PC-3 (cell line): Measurements from ENCODE around the gene MRPS24. TPM values are rescaled to one million over a fixed set of nuclear protein-coding genes. Genes with fewer than 3 reads are reported as not detected.

Experiments used
- ATAC-seq: fragments of 200-7000 bp; cut with Tn5 transposase; 2 replicates; pipeline ENCODE4 v1.9.1; 2020; ENCODE audit warnings: mild to moderate bottlenecking, moderate library complexity
- BruUV-seq: library from RNA; stranded (reverse); fragments of 400-500 nt; replicated peaks from 2 replicates; lab custom pipeline; 2021; lab: Mats Ljungman, UMichigan
- CTCF ChIA-PET: fragments of 300-600 bp; sonication (Branson Sonifier 250); formaldehyde crosslinking; loops from one replicate; lab custom pipeline; 2022; ENCODE audit warnings: antibody characterized with exemption; lab: Charles Lee
- POLR2A ChIA-PET: fragments of 300-600 bp; sonication (Branson Sonifier 250); formaldehyde crosslinking; loops from one replicate; lab custom pipeline; 2022; ENCODE audit warnings: antibody characterized with exemption; ENCODE audit not compliant: unreplicated experiment; lab: Charles Lee
- DNase-seq: peaks from one replicate; pipeline ENCODE4 v3.0.0-alpha.2; 2015
- H2AFZ ChIP-seq: fragments of 300-600 bp; sonication (generic); 2 replicates; pipeline ENCODE4 v1.6.0; 2016; ENCODE audit warnings: antibody characterized with exemption, low read length
- H3F3A ChIP-seq: fragments of 300-600 bp; sonication (generic); one replicate; pipeline ENCODE4 v1.6.0; 2017; ENCODE audit warnings: antibody characterized with exemption, low read length, control low read depth, mild to moderate bottlenecking; ENCODE audit not compliant: unreplicated experiment
- H3K27ac ChIP-seq: fragments of 300-600 bp; sonication (generic); 2 replicates; pipeline ENCODE4 v1.5.1; 2016; ENCODE audit warnings: mild to moderate bottlenecking, low read length
- H3K27me3 ChIP-seq: fragments of 300-600 bp; sonication (generic); 2 replicates; pipeline ENCODE4 v1.6.1; 2016; ENCODE audit warnings: low read length, mixed read lengths
- H3K36me3 ChIP-seq: fragments of 300-600 bp; sonication (generic); 2 replicates; pipeline ENCODE4 v1.6.1; 2016; ENCODE audit warnings: low read depth, mixed run types, low read length, mixed read lengths
- H3K4me1 ChIP-seq: fragments of 300-600 bp; sonication (generic); 2 replicates; pipeline ENCODE4 v1.5.1; 2016; ENCODE audit warnings: low read length; ENCODE audit not compliant: insufficient read depth
- H3K4me2 ChIP-seq: fragments of 300-600 bp; sonication (generic); 2 replicates; pipeline ENCODE4 v1.6.0; 2016; ENCODE audit warnings: low read length
- H3K4me3 ChIP-seq: fragments of 300-600 bp; sonication (generic); 2 replicates; pipeline ENCODE4 v1.5.1; 2016; ENCODE audit warnings: mild to moderate bottlenecking, low read length, mixed read lengths
- H3K79me2 ChIP-seq: fragments of 300-600 bp; sonication (generic); 2 replicates; pipeline ENCODE4 v1.6.1; 2017; ENCODE audit warnings: low read length, mixed read lengths
- H3K9ac ChIP-seq: fragments of 300-600 bp; sonication (generic); 2 replicates; pipeline ENCODE4 v1.6.0; 2016; ENCODE audit warnings: mild to moderate bottlenecking, low read length
- H3K9me2 ChIP-seq: fragments of 300-600 bp; sonication (generic); replicated peaks from 2 replicates; pipeline ENCODE4 v1.6.1; 2016; ENCODE audit warnings: mixed run types, low read length, mixed read lengths
- H3K9me3 ChIP-seq: fragments of 300-600 bp; sonication (generic); 2 replicates; pipeline ENCODE4 v1.6.1; 2016; ENCODE audit warnings: low read length, mixed read lengths
- H4K20me1 ChIP-seq: fragments of 300-600 bp; sonication (generic); 2 replicates; pipeline ENCODE4 v1.6.1; 2016; ENCODE audit warnings: low read length, mixed read lengths
- EZH2 ChIP-seq: fragments of 300-600 bp; sonication (generic); IDR thresholded peaks from one replicate; pipeline ENCODE4 v1.6.1; 2017; ENCODE audit warnings: antibody characterized with exemption, mild to moderate bottlenecking, low read length; ENCODE audit not compliant: unreplicated experiment
- EZH2phosphoT487 ChIP-seq: fragments of 300-600 bp; sonication (generic); IDR thresholded peaks from 2 replicates; pipeline ENCODE4 v1.6.1; 2018; ENCODE audit warnings: mild to moderate bottlenecking, antibody characterized with exemption, low read length, borderline replicate concordance
- intact Hi-C: fragments of 100-400 bp; cut with micrococcal nuclease; formaldehyde crosslinking; loops from 2 replicates; pipeline ENCODE4 v1.9.0; 2023
- total RNA-seq: library from RNA; depleted of rRNA; stranded (reverse); fragments of >200 nt; gene quantifications from 2 replicates; pipeline ENCODE4 v1.2.3, GENCODE V29; 2014
- TF ChIP-seq, protein P1 (sequence below): fragments of 300-600 bp; sonication (generic); conservative IDR thresholded peaks from 2 replicates; pipeline ENCODE4 v1.5.1; 2017; ENCODE audit warnings: antibody characterized with exemption, low read depth, mild to moderate bottlenecking, low read length

Gene MRPS24
- total RNA-seq, 1 experiment from 2014 or later, result 200 TPM

DNA sequence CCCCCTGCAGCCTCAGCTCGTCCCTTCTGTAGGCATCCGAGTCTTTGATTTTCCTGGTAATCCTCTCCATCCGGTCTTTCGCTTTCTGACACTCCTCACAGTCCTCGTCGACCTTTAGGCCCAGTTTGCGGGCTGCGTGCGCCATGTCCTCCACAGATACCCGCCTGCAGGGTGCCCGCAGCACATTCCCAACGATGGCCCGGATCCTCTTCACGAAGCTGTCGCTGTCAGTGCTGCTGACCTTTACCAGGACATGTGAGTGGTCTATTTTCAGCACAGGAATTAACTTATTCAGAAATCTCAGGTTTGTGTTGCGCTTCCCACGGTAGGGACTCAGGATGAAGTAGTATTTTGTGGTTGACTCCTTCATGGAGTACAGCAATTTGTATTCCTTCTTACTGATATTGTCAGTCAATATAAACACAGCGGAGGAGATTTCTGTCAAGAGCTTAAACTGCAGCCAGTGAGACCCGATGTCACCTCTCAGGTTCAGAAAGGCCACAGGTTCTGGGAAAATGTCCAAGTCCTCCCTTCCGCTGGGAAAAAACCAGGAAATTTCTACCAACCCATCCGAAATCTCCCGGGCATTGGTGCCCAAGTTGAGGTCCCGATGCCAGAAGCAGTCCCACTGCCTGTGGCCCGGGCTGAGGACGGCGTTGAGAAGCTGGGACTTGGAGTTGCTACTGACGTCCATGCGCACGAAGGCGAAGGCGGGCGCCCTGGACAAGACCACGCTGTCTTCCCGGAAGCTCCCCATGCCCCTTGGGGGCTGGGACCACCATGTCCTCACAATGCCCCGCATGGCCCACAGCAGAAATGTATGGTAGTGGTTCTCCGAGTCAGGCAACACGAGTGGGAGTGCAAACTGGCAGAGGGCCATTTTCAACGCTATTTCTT lies 8.9 kb upstream of the MRPS24 start:
- H4K20me1 ChIP-seq, result no peaks in the 10 kb centered on the region
- CTCF ChIA-PET, result no interaction called here
- no peak overlapping the region for H2AFZ ChIP-seq
- DNase-seq, result no peak
- peaks cover 15% of the 10 kb centered on the region; the same call in 1 of the 2 replicates for H3K79me2 ChIP-seq
- no peak overlapping the region for H3K4me2 ChIP-seq
- ATAC-seq, result no peak
- no peaks in the 10 kb centered on the region for H3K27me3 ChIP-seq
- H3K9me3 ChIP-seq, result no peaks in the 10 kb centered on the region
- intact Hi-C loops, result no loop called here
- H3K9ac ChIP-seq, result no peak overlapping the region
- TSS peak; percentile 7 for BruUV-seq
- H3K4me1 ChIP-seq, result peaks cover 22% of the 10 kb centered on the region
- peaks cover 8% of the 10 kb centered on the region for H3F3A ChIP-seq
- H3K27ac ChIP-seq, result no peak overlapping the region
- H3K4me3 ChIP-seq, result no peak overlapping the region
- POLR2A ChIA-PET, result no interaction called here
- no peaks in the 10 kb centered on the region for H3K9me2 ChIP-seq
- H3K36me3 ChIP-seq, result peaks cover 61% of the 10 kb centered on the region
- TF ChIP-seq EZH2 (no peak), EZH2phosphoT487 (no peak)
- TF ChIP-seq, protein P1, sequence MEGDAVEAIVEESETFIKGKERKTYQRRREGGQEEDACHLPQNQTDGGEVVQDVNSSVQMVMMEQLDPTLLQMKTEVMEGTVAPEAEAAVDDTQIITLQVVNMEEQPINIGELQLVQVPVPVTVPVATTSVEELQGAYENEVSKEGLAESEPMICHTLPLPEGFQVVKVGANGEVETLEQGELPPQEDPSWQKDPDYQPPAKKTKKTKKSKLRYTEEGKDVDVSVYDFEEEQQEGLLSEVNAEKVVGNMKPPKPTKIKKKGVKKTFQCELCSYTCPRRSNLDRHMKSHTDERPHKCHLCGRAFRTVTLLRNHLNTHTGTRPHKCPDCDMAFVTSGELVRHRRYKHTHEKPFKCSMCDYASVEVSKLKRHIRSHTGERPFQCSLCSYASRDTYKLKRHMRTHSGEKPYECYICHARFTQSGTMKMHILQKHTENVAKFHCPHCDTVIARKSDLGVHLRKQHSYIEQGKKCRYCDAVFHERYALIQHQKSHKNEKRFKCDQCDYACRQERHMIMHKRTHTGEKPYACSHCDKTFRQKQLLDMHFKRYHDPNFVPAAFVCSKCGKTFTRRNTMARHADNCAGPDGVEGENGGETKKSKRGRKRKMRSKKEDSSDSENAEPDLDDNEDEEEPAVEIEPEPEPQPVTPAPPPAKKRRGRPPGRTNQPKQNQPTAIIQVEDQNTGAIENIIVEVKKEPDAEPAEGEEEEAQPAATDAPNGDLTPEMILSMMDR, result no peak

DNA sequence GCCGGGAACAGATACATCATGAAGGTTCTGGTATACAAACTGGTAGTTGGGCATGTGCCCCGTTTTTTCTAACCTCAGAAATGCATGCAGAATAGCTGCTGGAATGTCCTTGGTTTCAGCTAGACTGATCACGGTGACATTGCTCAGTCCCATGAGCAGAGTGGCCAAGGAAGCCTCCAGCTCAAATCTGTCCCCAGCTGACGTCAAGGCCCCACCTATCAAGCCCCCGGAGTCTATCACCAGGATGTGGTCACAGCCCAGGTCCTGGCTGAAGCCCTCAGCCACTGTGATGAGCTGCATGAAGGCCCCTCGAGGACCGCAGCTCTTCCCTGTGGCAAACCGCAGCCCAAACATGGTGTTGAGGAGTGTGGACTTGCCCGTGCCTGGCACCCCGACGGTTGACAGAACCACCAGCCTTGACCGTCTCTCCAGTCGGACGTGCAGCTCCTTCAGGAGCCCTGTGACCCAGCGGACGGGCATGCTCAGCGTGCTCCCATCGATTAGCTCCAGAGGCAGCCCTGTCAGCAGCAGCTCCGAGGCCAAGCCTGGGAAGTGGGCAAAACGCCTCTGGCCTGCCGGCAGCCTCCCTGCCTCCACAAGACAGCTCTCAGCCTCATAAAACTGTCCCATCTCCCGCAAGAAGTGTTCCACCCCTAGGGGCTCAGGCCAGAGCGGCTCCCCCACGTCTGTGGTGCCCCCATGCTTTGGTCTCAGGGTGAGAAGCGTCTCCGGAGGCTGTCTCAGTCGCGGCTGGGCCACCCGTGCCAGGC lies 7.8 kb upstream of the MRPS24 start:
- no peak for DNase-seq
- peaks cover 32% of the 10 kb centered on the region for H3K4me1 ChIP-seq
- no peak for ATAC-seq
- no peaks in the 10 kb centered on the region for H3K9me2 ChIP-seq
- no peak overlapping the region for H2AFZ ChIP-seq
- no peak overlapping the region for H3K4me3 ChIP-seq
- no peaks in the 10 kb centered on the region for H4K20me1 ChIP-seq
- H3F3A ChIP-seq, result peaks cover 11% of the 10 kb centered on the region
- H3K9me3 ChIP-seq, result no peaks in the 10 kb centered on the region
- ChIA-PET CTCF (no interaction called here), POLR2A (no interaction called here)
- no peak overlapping the region for H3K4me2 ChIP-seq
- no TSS peak for BruUV-seq
- TF ChIP-seq, protein P1, result no peak
- no peak for TF ChIP-seq EZH2phosphoT487
- TF ChIP-seq EZH2, result no peak
- no peak overlapping the region for H3K9ac ChIP-seq
- peaks cover 15% of the 10 kb centered on the region; the same call in 1 of the 2 replicates for H3K79me2 ChIP-seq
- H3K27ac ChIP-seq, result no peak overlapping the region
- H3K36me3 ChIP-seq, result peaks cover 56% of the 10 kb centered on the region
- intact Hi-C loops, result no loop called here
- H3K27me3 ChIP-seq, result no peaks in the 10 kb centered on the region

DNA sequence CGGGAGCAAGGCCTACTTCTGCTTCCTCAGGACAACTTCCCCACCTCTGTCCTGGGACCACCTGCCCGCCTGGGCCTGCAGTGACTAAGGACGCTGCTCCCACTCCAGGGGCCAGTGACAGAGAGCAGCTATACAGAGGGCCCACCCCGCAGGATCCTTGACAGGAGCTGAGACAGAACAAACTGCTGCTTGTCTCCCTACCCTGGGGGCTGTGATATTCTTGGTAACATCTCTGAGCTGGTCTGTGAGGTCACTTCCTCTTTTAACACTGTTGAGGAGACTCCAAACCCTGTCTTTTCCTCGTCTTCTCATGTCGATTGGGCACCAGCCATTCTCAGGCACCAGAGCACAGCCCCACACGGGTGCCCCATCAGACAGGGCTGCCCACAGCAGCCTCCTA lies 6.9 kb upstream of the MRPS24 start:
- H3K36me3 ChIP-seq, result peaks cover 48% of the 10 kb centered on the region
- peaks cover 15% of the 10 kb centered on the region; the same call in 1 of the 2 replicates for H3K79me2 ChIP-seq
- no peak for ATAC-seq
- H3K9ac ChIP-seq, result no peak overlapping the region
- H3F3A ChIP-seq, result peaks cover 11% of the 10 kb centered on the region
- intact Hi-C loops, result no loop called here
- H4K20me1 ChIP-seq, result no peaks in the 10 kb centered on the region
- H3K4me3 ChIP-seq, result no peak overlapping the region
- ChIA-PET CTCF (no interaction called here), POLR2A (no interaction called here)
- H3K9me2 ChIP-seq, result no peaks in the 10 kb centered on the region
- no peak overlapping the region for H3K4me2 ChIP-seq
- peaks cover 42% of the 10 kb centered on the region for H3K4me1 ChIP-seq
- no peak overlapping the region for H3K27ac ChIP-seq
- BruUV-seq, result no TSS peak
- DNase-seq, result no peak
- no peaks in the 10 kb centered on the region for H3K27me3 ChIP-seq
- H2AFZ ChIP-seq, result no peak overlapping the region
- H3K9me3 ChIP-seq, result no peaks in the 10 kb centered on the region
- TF ChIP-seq EZH2phosphoT487 (no peak), EZH2 (no peak)
- TF ChIP-seq, protein P1, result no peak
